Right lobe of liver (tissue), 4 donors: ENCODE data around the gene KMT5B.

Source experiments
- CTCF ChIP-seq, 4 donors: fragments of 200-600 bp in 3 of 4; fragments of 450-650 bp in 1 of 4; IDR thresholded peaks; one replicate each; pipeline versions ENCODE4 v1.5.1 to v1.8.0; 2016 to 2022; ENCODE audit warnings: antibody characterized with exemption in 4 of 4, mild to moderate bottlenecking in 2 of 4
- POLR2A ChIP-seq: fragments of 450-650 bp; IDR thresholded peaks from one replicate; pipeline ENCODE4 v1.6.1; 2017; ENCODE audit warnings: antibody characterized with exemption, mild to moderate bottlenecking
- donor health status: DM: no; HTN: no; CAD: no.
- donor health status: DM: no; HTN: no; CAD: no.
- donor health status: DM: no; HTN: yes; CAD: no.

GRCh38 chr11:68194675-68195294 lies 18.3 kb downstream of the KMT5B start:
- TF ChIP-seq POLR2A (no peak), CTCF (IDR thresholded peaks at IDR 0.05) (no peak)
